NOMO-1 (cell line): ENCODE measurements around the gene PHF20.
"Not testable (repeated sequence)": the region's sequence is repeated elsewhere in the genome, so short reads cannot be mapped to it uniquely, and the experiment has no call there.

Source experiments
- DNase-seq, 2 experiments: peaks; one replicate each; lab custom pipeline; 2025; ENCODE audit not compliant: unreplicated experiment in 2 of 2; lab: John Stamatoyannopoulos, UW

The PHF20 gene

DNA sequence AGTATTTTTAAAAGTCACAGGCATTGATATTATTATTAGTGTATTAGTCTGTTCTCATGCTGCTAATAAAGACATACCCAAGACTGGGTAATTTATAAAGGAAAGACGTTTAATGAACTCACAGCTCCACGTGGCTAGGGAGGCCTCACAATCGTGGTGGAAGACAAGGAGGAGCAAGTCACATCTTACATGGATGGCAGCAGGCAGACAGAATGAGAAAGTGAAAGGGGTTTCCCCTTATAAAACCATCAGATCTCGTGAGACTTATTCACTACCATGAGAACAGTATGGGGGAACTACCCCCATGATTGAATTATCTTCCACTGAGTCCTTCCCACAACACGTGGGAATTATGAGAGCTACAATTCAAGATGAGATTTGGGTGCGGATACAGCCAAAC, 187.5 kb downstream of the PHF20 start:
- not testable (repeated sequence) for DNase-seq

- DNase-seq: no peak
Measured at GRCh38 chr20:35963878-35964277, 192.1 kb downstream of the PHF20 start.

GRCh38 chr20:35967979-35968640, 196.3 kb downstream of the PHF20 start, which contains the start of gene CNBD2:
CNBD2 (plus strand) TSS chr20:35968590; CDS start chr20:35968763, 173 bp downstream.
- no peak for DNase-seq

DNA sequence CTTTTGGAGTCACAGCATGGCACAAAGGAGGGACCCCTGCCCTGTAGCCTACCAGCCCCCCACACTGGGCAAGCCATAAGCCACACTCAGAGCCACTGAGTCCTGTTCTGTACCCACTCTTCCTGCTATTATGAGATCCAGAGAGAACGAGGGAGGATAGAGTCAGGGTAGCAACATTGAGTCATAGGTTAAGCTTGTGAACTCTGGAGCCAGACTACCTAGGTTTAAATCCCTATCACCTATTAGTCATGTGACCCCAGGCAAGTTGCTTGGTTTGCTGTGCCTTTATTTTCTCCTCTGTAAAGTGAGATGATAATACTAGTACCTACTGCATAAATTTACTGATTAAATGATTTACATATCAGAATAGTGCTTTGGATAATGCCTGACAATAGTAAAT, 197.1 kb downstream of the PHF20 start:
- no peak for DNase-seq

GRCh38 chr20:35971981-35972380, 200.2 kb downstream of the PHF20 start:
- DNase-seq: no peak

GRCh38 chr20:35972462-35972861, 200.6 kb downstream of the PHF20 start:
- DNase-seq: no peak

- DNase-seq: no peak
Measured at GRCh38 chr20:35974256-35974655, 202.4 kb downstream of the PHF20 start.

DNA sequence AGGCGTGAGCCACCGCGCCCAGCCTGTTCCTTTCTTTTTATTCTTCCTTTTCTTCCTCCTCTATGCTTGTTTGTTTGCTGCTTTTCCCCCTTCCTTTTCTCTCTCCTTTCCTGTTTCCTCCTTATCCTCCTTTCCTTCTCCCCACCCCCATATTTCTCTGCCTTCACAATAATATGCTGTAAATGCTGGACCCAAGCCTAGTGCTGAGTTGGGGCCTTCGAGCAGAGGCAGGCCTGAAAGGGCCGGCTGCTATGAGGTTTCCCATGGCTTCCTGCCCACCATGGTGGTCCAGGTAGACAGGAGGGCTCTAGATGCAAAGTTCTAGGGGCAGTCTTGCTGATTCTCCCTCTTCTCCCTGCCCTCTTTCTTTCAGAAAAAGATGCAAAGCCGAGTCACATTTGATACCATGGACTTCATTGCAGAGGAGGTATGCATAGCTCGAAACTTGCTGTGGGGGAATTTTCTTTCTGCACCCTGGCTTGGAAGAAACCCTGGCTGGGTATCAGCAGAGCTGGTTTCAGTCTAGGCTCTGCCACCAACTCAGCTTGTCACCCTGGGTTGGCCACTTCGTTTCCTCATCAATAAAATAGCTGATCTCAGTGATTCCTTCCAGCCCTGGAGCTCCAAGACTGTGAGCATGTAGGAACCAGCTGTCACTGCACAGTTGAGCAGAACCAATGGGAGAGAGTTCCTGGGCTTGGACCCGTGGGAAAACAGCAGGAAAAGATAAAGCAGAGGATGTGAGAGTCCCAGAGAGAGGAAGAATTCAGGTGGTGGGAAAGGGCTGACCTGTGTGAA, 204.0 kb downstream of the PHF20 start:
- DNase-seq: no peak

- DNase-seq: peak; percentile 58 to 85
Measured at GRCh38 chr20:35978041-35978513, 206.3 kb downstream of the PHF20 start.

- DNase-seq: no peak
Measured at GRCh38 chr20:35979544-35979943, 207.7 kb downstream of the PHF20 start.

GRCh38 chr20:35981969-35982368, 210.2 kb downstream of the PHF20 start:
- DNase-seq: no peak

GRCh38 chr20:35984382-35984781, 212.6 kb downstream of the PHF20 start:
- no peak for DNase-seq

DNA sequence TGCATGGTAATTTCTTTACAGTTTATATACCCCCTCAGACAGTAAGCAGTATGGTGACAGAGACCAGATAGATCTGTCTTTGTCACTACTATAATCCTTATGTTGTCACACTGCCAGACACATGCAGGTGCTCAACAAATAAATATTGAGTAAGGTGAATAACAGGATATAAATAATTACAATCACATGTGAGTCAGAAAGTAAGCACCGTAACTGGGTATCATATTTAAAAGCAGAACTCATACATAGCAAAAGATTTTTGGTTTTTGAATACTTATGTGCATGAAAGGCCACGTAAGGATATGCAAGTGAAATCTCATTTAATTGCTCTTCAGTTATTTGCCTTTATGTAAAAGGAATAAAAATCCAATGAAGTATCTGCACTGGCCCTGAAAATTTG, 214.0 kb downstream of the PHF20 start:
- DNase-seq: no peak

- DNase-seq: no peak
Measured at GRCh38 chr20:35988910-35989463, 217.2 kb downstream of the PHF20 start.

DNA sequence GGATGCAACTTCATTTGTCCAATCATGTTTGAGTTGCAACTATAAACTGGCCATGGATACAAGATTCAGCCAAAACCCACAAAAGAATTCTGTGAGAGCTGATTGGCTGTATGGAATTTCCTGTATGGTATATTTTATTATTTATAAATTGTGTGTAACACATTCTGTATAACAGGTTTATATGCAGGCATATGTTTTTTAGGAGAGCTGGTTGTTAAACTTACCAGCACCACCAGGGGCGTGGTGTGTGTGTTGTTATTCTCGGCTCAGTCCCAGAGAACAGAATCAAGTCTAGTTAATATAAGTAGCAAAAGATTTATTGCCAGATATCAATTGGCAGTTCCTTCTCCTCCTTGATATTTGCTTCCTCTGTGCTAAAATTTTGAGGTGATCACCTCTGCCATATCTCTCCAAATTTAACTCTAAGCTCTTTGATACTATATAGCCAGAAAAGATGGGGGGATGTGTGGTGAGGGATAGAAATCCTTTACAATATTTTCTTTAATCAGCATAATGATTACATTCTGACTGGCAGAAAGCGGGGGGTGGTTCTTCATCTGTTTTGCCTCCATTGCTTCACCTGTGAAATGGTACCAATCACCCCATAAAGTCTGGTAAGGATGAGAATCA, 219.4 kb downstream of the PHF20 start:
- peak in 1 of 2 experiments; percentile 15 for DNase-seq

DNA sequence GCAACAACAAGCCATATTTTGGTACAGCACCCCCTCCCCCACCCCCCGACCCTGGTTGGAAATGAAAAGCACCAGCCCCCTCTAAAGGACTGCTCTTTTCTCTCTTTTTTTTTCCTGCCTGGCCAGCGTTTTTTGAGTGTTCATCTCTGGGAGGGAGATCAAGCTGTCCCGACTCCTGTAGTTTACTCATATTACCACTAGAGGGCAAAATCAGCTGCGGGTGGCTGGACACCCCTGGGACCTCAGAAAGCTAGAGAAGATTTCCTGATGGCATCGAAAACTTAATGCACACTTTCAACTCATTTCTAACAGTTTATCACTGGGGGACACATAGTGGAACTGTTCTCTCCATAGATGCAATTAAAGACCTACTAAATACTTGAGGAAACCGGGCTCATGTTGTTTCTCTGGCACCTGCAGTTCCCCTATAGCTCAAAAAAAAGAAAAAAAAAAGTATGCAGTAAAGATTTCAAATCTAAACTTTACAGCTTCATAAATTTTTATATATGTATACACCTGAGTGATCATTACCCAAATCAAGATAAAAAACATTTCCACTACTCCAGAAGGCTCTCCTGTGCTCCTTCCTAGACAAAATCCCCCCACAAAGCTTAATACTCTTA, 221.0 kb downstream of the PHF20 start:
- DNase-seq: peak; percentile 28 to 67

DNA sequence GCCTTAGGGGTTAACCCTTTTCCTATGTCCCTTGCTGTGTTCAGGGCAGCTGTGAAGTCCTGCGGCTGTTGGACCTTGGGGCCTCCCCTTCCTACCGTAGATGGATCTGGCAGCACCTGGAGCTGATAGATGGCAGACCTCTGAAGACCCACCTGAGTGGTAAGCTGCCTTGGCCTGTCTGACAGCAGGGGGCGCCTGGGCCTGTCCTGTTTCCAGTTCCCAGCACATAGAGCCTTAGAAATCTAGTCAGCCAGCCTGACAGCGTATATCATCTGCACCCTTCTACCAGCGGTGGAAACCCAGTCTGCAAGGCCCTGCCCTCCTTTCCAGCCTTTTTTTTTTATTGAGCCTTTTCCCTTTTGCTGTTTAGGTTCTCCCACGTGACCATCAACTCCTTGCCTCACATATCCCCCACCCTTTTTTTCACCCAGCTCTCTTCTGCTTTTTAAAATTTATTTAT, 223.2 kb downstream of the PHF20 start:
- peak; percentile 54 to 72 for DNase-seq

DNA sequence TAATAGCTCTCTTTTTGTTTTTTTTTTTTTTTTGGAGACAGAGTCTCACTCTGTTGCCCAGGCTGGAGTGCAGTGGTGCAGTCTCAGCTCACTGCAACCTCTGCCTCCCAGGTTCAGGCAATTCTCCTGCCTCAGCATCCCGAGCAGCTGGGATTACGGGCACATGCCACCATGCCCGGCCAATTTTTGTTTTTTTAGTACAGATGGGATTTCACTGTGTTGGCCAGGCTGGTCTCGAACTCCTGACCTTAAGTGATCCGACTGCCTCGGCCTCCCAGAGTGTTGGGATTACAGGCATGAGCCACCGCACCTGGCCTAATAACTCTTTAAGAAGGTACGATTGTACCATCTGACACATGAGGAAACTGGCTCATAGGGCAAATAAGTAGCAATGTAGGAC, 224.7 kb downstream of the PHF20 start:
- not testable (repeated sequence) for DNase-seq
